ENCODE data around the gene TOX2. TPM values are rescaled to one million over a fixed set of nuclear protein-coding genes. Genes with fewer than 3 reads are reported as not detected.

Gene TOX2
- total RNA-seq, 1 experiment from 2014 or later, result 1.8 TPM

DNA sequence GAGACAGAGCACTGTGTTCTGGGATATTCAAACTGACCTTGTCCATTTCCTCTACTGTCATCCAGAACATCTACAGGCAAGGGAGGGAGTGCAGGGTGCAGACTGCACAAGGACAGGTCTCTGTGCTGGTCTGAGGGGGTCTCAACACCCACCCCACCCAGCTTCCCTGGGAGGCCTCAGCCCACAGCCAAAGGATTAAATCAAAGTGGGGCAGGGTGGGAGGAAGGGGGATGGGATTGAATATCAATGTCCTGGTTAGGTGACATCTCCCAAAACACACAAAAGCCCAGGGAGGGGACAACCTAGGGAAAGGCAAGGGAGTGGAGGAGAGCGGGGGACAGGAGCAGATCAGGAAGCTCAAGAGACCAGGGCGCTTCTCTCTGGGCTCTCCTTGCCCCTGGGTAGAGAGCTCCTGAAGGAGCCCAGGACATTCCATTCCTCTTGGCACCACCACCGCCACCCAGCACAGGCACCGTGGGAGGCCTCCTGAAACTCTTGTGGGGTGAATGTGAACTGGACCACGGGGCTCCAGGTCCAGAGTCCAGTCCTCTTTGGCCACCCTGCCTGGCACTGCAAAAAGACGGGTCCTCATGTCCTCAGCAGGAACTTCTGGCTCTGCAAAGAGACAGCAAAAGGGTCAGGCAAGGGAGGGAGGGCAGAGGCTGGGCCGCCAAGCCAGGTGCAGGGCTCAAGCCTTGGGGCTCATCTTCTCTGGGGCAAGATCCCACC is 198.4 kb downstream of the TOX2 start:
- no peak overlapping the region for H3K9ac ChIP-seq (ENCODE audit: low read length)
- no peak overlapping the region for H3K4me2 ChIP-seq (ENCODE audit: low read length)
- H3K4me1 ChIP-seq (ENCODE audit: insufficient read depth, low read length), result peaks cover 11% of the 10 kb centered on the region; the same call in 1 of the 2 replicates
- ATAC-seq (no peak), DNase-seq (no peak)
- CTCF ChIA-PET, result interaction anchor here (2.2 kb wide), 1 partner anchor 77 kb away, joined by 9 read pairs; no protein-coding TSS in a partner anchor
- no peak overlapping the region for H2AFZ ChIP-seq (ENCODE audit: low read length)
- H3K79me2 ChIP-seq (ENCODE audit: low read length), result no peaks in the 10 kb centered on the region
- no peaks in the 10 kb centered on the region for H4K20me1 ChIP-seq (ENCODE audit: low read length)
- no peaks in the 10 kb centered on the region for H3F3A ChIP-seq (ENCODE audit: low read length, unreplicated experiment)
- H3K36me3 ChIP-seq (ENCODE audit: low read depth, low read length), result no peaks in the 10 kb centered on the region
- H3K27ac ChIP-seq (ENCODE audit: low read length), result no peak overlapping the region
- no peaks in the 10 kb centered on the region for H3K27me3 ChIP-seq (ENCODE audit: low read length)
- BruUV-seq (replicated peaks), result no TSS peak
- no peaks in the 10 kb centered on the region for H3K9me2 ChIP-seq (replicated peaks; ENCODE audit: low read length)
- no peak overlapping the region for H3K4me3 ChIP-seq (ENCODE audit: low read length)
- TF ChIP-seq EZH2 (IDR thresholded peaks at IDR 0.05; ENCODE audit: low read length, unreplicated experiment), result no peak
- no peak for TF ChIP-seq EZH2phosphoT487 (IDR thresholded peaks at IDR 0.05; ENCODE audit: borderline replicate concordance, low read length)
- TF ChIP-seq, protein P1, sequence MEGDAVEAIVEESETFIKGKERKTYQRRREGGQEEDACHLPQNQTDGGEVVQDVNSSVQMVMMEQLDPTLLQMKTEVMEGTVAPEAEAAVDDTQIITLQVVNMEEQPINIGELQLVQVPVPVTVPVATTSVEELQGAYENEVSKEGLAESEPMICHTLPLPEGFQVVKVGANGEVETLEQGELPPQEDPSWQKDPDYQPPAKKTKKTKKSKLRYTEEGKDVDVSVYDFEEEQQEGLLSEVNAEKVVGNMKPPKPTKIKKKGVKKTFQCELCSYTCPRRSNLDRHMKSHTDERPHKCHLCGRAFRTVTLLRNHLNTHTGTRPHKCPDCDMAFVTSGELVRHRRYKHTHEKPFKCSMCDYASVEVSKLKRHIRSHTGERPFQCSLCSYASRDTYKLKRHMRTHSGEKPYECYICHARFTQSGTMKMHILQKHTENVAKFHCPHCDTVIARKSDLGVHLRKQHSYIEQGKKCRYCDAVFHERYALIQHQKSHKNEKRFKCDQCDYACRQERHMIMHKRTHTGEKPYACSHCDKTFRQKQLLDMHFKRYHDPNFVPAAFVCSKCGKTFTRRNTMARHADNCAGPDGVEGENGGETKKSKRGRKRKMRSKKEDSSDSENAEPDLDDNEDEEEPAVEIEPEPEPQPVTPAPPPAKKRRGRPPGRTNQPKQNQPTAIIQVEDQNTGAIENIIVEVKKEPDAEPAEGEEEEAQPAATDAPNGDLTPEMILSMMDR (conservative IDR thresholded peaks at IDR 0.05; ENCODE audit: low read depth, low read length), result no peak
- POLR2A ChIA-PET (ENCODE audit: unreplicated experiment), result no interaction called here
- peaks cover 2% of the 10 kb centered on the region for H3K9me3 ChIP-seq (ENCODE audit: low read length)
- intact Hi-C loops (cut with micrococcal nuclease), result loop anchor here (10.0 kb wide), 1 partner anchor 202 kb away; the partner anchor contains the start of gene FITM2

DNA sequence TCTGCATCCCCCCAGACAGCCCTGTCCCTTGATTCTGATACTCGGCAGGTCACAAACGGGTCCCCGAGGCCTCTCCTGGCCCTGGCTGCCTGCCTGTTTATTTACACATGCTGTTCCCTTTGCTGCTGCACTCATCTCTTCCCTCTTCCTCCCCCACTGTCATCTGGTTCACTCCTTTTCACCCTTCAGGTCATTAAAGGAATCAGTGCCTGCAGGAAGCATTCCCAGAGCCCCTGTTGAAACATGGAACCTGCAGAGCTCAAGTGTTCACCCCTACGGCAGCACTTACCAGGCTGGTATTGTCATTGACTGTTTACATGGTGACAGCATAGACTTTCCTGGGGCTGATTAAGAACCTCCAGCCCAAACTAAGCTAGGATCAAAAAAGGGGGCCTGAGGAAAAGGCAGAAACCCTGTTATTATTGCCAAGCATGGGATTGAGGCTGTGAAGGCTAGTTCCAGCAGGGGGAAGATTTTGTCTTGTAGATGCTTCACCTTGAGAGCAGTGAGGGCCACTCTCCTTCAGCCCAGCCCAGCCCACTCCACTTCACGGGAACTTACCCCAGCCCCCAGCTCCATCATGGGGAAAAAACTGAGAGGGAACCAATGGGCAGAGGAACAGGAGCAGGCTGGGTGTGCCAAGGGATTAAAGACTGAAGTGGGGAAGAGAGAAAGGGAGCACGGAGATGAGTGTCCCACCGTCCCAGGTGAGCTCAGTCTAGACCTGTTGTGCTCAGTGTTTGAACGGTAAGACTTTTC is 199.1 kb downstream of the TOX2 start:
- CTCF ChIA-PET, result interaction anchor here (0.6 to 2.2 kb wide), 2 partner anchors 76 to 77 kb away, joined by 3 to 9 read pairs; no protein-coding TSS in a partner anchor
- H4K20me1 ChIP-seq (ENCODE audit: low read length), result no peaks in the 10 kb centered on the region
- POLR2A ChIA-PET (ENCODE audit: unreplicated experiment), result no interaction called here
- H3F3A ChIP-seq (ENCODE audit: low read length, unreplicated experiment), result no peaks in the 10 kb centered on the region
- no peak overlapping the region for H3K9ac ChIP-seq (ENCODE audit: low read length)
- no peak overlapping the region for H3K4me3 ChIP-seq (ENCODE audit: low read length)
- peaks cover 11% of the 10 kb centered on the region; the same call in 1 of the 2 replicates for H3K4me1 ChIP-seq (ENCODE audit: insufficient read depth, low read length)
- no peak for TF ChIP-seq EZH2 (IDR thresholded peaks at IDR 0.05; ENCODE audit: low read length, unreplicated experiment)
- no peak for TF ChIP-seq EZH2phosphoT487 (IDR thresholded peaks at IDR 0.05; ENCODE audit: borderline replicate concordance, low read length)
- TF ChIP-seq, protein P1 (conservative IDR thresholded peaks at IDR 0.05; ENCODE audit: low read depth, low read length), result no peak
- H3K27me3 ChIP-seq (ENCODE audit: low read length), result no peaks in the 10 kb centered on the region
- no peaks in the 10 kb centered on the region for H3K79me2 ChIP-seq (ENCODE audit: low read length)
- H2AFZ ChIP-seq (ENCODE audit: low read length), result no peak overlapping the region
- no peaks in the 10 kb centered on the region for H3K9me2 ChIP-seq (replicated peaks; ENCODE audit: low read length)
- H3K4me2 ChIP-seq (ENCODE audit: low read length), result no peak overlapping the region
- BruUV-seq (replicated peaks), result no TSS peak
- no peaks in the 10 kb centered on the region for H3K9me3 ChIP-seq (ENCODE audit: low read length)
- ATAC-seq, result no peak
- no peak for DNase-seq
- H3K36me3 ChIP-seq (ENCODE audit: low read depth, low read length), result no peaks in the 10 kb centered on the region
- no peak overlapping the region for H3K27ac ChIP-seq (ENCODE audit: low read length)
- intact Hi-C loops (cut with micrococcal nuclease), result loop anchor here (10.0 kb wide), 1 partner anchor 201 kb away; the partner anchor contains the start of gene FITM2

Measured in PC-3 (cell line).